GF-D8 (cell line): Measurements from ENCODE around the gene GRID1.

Experiments used
- DNase-seq: peaks from one replicate; lab custom pipeline; 2025; lab: John Stamatoyannopoulos, UW

Gene GRID1

GRCh38 chr10:86212391-86212700, 154.2 kb downstream of the GRID1 start:
- no peak for DNase-seq

DNA sequence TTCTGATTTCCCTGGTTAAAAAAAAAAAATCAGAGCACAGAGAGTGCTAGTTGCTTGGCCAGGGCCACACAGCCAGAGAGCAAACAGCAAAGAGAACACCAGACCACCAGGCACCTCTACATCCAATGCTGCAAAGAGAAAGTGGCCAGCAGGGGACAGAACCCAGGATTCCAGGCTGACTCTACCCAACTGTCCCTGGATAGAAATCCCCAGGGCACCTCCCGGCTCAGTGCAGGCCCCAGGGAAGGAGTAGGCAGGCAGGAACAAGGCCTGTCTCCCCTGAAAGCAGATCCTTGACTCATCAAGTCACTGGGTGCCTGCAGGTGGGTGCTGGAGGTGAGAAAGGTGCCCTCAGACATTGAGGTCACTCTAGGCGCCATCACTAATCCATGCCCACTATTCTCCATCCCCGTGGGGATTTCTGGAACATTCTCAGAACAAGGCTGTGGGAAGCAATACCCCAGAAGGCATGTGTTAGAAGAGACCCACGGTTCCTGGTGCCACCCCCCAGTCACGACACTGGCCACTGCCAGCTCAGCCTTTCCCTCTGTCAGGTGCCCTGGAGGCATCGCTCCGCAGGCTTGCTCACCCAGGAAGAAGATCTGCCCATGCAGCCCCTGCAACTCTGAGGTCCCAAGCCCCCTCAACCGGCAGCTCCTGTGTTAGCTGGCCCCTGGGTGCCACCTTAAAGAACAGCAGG, 154.8 kb downstream of the GRID1 start:
- DNase-seq = no peak

DNA sequence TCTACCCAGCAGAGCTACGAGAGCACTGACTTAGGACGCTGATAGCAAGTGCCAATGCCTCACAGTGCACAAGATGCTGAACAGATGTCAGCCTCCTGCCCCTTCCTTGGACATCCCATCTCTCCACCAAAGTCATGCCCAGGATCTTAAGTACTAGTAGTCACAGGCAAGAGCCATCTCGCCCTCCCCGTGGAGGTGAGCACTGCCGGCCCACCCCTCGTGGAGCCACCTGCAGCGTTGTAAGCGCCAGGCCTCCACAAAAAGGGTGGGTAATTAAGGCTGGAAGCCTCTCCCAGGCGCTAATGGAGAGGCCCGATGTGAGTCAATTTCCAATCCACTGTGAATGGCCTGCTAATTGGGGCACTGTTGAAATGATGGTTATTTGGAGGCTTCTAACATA, 156.2 kb downstream of the GRID1 start:
- no peak for DNase-seq

DNA sequence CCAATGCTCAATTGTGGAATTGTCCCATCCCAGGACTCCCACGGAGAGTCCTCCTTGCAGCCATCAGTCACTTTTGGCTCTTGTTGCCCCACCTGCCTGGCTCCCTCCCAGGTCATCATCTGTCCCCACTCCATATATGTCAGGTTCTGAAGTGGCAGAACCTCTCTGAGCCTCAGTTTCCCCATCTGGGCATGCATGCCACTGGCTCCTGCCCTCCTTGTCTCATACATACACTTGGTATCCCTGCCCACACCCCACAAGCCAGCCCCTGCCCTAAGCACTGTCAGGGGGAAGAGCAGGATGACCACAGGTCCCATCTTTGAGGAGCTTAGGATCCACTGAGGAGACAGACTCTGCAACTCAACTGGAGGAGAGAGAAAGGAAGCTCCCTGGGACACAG, 156.9 kb downstream of the GRID1 start:
- DNase-seq = no peak

GRCh38 chr10:86207226-86207625, 159.4 kb downstream of the GRID1 start:
- DNase-seq = no peak

- DNase-seq = no peak
Observed at GRCh38 chr10:86206240-86206579, 160.4 kb downstream of the GRID1 start.

DNA sequence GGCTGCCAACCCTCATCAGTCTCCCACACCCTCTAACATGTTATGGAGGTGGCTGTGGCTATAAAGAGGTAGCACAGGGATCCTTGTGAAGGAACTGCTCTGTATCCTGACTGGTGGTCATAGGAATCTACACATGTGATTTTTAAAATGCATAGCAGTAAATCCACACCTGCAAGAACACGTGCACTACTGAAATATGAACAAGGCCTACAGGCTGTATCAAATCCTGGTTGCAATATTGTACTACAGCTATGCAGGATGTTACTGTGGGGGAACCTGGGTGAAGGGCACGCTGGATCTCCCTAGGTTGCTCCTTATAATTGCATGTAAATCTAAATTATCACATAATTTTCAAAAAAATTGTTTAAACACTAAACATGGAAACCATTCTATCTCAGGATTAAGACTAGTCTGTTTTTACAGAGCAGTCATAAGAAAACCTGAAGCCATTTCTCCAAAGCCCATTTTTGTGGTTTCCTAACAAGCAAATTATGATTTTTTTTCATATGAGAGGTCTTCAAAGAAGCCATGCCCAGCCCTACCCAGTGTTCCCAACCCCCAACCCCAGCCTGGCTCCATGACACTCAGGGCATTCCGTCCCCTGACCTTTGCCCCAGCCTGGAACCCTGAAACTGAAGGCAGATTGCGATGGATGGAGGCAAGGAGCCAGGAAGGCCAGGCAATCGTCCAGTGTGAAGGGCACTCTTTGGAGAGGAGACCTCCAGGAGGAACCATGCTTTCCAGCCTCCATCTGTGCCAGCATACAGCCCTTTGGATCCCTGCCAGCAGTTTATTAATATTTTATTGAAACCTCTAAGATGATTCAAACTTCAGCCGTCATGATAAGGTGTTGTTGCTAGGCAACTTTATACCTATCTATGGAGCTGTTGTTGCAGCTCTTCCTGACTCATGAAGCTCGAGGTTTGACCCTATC, 161.0 kb downstream of the GRID1 start:
- no peak for DNase-seq

DNA sequence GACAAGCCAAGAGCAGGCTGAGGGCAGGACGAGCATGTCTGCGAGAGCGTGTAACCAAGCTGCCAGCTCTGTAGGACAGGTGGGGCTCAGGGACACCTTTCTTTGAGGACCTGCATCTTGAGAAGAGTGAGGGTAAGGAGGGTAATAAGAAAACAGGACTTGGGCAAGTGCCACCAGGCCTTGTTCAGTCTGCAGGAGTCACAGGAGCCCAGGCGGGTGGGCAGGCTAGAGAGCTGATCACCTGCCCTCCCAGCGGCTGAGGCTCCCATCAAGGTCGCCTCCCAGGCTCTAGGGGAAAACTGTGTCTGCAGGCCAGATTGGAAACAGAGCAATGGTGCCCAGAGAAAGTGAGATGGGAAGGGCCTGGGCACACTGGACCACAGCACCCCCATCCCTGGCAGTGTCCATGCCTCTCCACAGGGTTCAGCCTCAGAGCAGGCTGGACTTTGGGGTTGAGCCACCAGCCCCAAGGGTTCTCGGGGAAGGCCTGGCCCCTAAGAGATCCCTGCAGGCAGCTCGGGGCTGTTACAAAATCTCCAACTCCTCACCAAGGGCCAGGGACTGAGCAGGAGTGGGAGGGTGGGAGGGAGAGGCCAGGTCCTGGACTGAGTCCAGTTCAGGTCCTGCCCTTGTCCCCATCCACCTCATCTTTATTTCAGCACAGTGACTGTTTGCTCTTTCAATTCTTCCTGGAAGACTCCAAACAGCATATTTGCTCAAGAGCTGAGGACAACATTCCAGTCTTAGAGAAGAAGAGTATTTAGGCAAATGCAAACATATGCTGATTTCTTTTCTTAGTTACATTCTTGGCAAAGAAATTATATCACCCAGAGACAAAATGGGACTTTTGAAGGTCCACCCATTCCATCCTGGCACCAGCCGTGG, 161.9 kb downstream of the GRID1 start:
- no peak for DNase-seq

DNA sequence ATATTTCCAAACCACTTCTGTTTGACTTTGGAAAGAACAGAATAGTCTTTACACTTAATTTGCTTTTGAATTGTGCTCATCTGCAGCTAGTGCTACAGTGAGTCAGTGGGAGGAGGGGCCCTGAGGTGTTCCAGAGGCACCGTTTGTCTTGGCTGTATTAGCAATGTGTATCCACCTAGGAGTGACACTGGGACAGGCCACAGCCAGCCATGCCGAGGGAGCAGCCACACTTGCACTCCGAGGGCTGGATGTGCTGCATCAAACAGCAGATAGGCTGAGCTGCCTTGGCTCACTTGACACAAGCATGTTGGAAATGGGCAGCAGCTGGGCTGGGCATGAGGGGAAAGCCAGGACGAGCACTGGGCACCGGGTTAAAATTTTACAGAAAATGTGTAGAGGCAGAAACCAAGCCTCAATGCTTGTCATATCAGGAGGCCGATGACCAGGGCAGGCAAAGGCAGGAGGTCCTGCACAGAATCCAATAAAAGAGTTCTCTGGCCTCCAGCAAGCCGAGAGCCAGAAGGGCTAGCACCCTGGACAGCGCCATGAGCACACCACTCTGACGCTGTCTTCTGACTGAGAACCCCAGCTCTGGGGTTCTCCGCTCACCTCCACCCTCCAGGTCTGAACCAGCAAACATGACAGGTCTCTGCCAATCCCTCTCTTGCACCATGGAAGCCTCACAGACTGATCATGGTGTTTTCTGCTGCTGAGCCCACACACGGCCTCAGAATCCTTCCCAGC, 163.3 kb downstream of the GRID1 start:
- no peak for DNase-seq

- no peak for DNase-seq
Observed at GRCh38 chr10:86202226-86202735, 164.3 kb downstream of the GRID1 start.

DNA sequence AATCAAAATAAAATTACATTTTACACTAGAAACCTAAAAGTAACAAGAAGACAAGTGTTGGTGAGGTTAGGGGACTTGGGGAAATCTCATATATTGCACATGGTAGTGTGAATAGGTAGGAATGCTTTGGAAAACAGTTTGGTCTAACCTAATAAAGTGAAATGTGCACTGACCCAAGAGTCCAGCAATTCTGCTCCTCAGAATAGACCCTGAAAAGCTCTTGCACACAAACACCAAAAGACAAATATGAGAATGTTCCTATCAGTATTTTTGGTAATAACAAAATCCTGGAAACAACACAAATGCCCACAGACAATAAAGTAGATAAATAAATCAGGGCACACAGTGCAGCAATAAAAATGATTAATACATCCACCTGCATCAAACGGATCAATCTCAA, 165.7 kb downstream of the GRID1 start:
- DNase-seq = no peak

DNA sequence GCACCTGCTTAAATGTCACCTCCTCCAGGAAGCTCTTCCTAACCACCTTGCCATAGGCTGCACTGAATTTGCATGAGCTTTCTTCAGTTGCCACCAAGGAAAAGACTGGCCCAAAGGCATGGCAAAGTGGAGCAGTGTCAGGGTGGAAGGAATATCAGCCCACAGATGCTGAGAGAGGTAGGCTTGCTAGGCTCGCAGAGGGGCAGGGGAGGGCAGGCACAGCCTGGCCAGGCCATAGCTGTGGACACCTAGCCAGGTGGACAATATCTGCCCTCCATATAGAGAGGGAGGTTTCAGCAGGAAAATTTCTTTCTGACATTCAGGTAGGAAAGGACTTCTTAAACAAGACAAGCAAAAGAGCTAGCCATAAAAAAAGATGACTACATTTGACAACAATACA, 166.3 kb downstream of the GRID1 start:
- DNase-seq = no peak

- no peak for DNase-seq
Observed at GRCh38 chr10:86199041-86199440, 167.6 kb downstream of the GRID1 start.

GRCh38 chr10:86198271-86198670, 168.3 kb downstream of the GRID1 start:
- no peak for DNase-seq

- DNase-seq = no peak
Observed at GRCh38 chr10:86197166-86197790, 169.3 kb downstream of the GRID1 start.

GRCh38 chr10:86195521-86196157, 171.0 kb downstream of the GRID1 start:
- no peak for DNase-seq

DNA sequence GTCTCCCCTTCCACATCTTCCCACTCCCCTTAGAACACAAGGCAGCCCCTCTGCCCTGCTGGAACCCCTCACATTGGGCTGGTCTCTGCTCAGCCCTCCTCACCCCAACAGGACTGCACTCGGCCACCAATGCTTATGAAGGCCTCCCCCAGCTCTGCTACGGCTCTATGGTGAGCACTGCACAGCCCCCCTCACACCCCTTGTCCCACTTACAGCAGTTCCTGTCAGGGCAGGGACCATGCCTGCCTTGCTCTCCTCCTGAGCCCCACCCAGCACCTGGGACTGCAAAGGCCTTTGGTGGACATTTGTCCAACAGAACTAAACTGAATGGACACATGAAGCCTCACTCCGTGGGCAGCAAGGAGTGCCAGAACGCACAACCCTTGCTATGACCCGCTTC, 171.9 kb downstream of the GRID1 start:
- DNase-seq = no peak

DNA sequence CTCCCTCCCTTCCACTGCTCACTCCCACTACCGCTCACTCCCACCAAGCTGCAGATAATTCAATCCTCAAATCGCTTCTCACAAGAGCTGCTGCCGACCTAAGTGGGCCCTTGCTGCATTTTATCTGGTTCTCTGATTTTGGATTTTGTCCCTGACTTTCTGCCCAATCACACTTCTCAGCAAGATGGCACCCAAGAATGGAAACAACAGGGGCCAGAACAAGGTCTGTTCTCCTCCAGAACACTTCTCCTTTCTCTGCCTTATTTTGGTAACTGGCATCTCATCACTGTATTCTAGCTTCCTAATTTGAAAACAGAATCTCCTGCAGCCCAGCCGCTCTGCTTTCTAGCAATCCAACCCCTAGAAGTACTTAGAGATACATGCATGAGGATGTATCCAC, 172.8 kb downstream of the GRID1 start:
- DNase-seq = no peak

GRCh38 chr10:86192691-86193090, 173.9 kb downstream of the GRID1 start:
- DNase-seq = no peak

DNA sequence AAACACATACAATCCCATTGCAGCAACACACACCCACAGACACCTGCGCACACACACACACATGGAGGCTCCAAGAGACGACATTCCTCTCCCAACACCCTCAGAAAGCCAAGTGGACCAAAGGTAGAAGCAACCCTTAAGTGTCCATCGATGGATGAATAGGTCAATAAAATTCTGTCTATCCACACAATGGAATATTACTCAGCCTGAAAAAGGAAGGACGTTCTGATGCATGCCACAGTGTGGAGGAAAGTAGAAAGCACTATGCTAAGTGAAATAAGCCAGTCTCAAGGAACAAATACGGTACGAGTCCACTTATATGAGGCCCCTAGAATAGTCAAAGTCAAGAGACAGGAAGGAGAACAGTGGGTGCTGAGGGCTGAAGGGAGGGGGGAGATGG, 174.4 kb downstream of the GRID1 start:
- no peak for DNase-seq

DNA sequence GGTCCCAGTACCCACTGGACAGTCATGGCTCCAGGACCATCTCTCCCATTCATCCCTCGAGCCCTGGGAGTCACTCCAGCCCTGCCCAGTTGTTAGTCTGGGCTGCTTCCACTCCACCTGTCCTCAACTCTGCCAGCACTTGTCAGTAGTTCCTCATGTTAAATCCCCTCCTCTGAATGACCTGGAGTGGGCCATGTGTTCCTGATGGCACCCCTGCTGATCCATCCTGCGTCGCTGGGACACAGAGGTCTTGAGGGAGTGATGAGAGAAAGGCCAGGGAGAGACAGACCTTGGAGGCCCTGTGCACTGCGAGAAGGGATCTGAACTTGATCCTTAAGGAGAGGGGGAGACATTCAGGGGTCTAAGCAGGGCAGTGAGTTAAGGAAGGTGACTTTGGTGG, 174.9 kb downstream of the GRID1 start:
- no peak for DNase-seq
